GM19351 (cell line): ENCODE results near the gene SSC5D.

Experiments
- ATAC-seq: cut with Tn5 transposase; IDR thresholded peaks from one replicate; pipeline ENCODE4 v1.9.1; 2021; ENCODE audit warnings: mild to moderate bottlenecking, moderate library complexity; ENCODE audit not compliant: unreplicated experiment

The SSC5D gene

GRCh38 chr19:55454787-55455243 lies 33.4 kb upstream of the SSC5D start:
- no peak for ATAC-seq

DNA sequence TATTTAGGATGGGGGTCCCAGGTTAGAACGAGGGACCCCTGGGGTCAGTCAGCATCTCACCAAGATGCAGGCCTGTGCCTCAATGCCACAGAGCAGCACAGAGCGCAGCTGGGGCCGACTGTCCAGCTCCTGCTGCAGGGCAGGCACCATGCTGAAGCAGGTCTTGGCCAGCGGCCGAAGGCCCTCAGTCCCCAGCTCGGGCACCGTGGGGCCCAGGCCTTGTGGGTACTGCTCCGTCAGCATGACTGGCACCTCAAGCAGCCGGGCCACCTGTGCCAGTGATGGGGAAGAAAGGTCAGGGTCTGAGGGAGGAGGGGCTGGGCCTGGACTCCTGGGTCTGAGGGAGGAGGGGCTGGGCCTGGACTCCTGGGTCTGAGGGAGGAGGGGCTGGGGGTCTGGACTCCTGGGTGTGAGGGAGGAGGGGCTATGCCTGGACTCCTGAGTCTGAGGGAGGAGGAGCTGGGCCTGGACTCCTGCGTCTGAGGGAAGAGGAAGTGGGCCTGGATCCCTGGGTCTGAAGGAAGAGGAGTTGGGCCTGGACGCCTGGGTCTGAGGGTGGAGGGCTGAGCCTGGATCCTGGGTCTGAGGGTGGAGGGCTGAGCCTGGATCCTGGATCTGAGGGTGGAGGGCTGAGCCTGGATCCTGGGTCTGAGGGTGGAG lies 32.5 kb upstream of the SSC5D start:
- ATAC-seq = no peak

DNA sequence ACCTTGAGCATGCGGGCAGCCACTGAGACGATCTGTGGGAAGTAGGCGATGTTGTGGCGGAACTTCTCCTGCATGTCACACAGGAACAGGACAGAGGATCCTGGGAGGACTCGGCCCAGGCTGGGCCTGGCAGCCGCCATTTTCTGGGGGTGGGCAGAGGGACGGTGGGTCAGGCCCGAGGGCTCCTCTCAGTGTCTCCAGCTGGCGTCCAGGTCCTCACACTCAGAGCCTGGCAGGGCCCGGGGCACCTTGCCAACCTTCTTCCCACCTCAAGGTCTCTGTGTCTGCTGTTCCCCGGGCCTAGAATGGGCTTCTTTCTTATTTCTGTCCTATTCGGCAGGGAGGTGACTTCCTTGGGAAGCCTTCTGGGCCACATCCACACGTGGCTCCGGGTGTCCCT lies 31.9 kb upstream of the SSC5D start:
- no peak for ATAC-seq

DNA sequence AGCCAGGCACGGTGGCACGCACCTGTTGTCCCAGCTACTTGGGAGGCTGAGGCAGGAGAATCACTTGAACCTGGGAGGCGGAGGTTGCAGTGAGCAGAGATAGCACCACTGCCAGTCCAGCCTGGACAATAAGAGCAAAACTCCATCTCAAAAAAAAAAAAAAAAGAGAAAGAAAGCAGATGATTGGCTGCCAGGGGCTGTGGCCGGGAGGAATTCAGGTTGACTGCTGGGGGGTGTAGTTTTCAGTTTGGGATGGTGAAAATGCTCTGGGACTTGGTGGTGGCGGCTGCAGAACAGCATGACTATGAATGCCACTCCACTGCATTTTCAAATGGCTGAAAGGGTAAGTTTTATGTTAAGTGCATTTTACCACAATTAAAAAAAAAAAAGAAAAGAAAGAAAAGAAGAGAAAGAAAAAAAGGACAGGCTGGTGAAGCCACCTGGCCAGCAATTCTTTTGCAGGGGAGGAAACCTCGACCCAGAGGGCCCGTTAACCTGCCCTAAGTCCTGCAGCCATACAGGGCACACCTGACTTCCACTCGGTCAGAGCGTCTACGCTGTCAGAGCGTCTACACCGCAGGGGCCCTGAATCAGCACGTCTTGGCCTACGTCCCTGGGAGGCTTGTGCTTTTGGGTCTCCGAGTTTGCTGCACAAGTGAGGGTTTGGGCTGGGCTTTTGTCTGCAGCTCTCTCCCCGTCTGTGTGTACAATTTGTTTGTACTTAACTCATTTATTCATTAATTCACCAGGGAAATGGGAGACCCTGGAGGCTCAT lies 30.4 kb upstream of the SSC5D start:
- ATAC-seq = no peak

DNA sequence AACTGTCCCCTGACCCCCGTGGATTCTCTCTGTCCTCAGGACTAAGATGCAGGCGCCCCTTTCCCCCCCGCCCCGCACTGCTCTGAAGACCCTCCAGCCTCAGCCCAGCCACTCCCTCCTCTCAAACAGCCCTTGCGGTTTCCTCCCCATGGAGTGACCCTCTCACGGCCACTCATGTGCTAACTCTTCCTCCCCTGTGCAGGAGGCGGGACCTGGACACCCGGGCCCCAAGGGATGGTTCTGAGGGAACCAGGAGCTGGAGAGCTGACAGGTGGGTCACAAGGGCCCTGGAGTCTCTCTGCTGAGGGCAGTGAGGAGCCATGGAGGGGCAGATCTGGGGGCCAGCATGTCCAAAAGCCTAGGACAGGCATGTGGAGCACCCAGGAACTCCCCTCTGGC lies 28.7 kb upstream of the SSC5D start:
- no peak for ATAC-seq

DNA sequence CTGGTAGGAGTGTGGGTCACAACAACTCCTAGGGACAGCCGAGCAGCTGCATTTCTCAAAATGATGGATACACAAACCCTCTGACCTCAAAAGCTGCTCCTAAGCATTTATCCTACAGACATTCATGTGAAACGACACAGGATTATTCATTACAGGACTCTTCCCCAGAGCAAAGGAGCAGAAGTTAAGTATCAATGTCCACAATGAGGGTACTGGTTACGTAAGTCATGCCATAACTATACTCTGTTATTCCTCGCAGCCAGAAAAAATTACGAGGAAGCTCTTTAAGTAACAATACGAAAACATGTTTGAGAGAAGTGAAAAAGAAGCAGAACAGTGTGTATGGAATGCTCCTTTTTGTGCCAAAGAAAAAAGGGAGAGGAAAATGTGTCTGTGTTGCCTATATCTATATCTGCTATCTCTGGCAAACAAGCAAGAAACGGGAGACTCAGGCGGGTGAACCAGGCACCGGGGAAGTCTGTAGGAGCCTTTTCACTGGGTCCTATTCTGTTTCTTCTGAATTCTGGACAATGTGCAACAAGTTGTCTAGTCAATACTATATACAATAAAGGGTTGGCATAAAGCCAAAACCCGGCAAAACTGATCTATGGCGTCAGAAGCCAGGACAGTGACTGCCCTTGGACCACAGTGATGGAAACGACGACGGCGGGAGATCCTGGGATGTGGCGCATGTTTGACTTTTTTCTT lies 28.1 kb upstream of the SSC5D start:
- no peak for ATAC-seq

- ATAC-seq = no peak
These were observed 27.5 kb upstream of the SSC5D start for GRCh38 chr19:55460670-55461258.

DNA sequence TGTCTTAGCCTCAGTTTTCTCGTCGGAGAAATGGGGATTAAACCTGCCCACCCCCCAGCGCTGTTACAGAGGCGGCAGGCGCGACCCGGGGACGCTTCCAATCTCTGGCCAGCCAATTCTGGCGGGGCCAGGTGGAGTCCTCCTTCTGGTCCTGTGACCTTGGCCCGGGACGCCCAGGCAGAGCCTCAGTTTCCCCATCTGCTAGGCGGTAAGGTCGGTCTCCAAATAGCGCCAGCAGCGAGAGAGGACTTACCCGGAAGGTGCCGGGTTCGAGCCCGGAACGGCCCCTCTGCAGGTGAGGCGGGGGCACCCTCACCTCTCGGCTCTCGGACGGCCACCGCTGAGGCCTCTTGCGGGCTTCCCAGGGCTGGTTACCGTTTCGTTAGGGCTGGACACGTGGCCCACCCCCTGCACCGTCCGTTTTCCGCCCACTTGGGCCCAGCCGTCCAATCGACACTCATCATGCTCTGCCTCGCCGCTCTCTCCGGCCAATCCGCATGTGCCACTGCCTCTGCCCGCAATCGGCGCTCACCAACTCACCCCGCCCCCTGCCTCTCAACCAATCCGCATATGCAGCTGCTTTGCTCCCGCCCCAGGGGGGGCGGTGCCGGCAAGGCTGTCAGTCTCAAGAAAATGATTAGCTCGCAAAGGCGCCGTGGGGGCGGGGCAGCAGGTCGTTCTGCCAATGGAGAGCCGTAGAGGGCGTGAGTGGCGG lies 26.8 kb upstream of the SSC5D start, which contains the start of gene ISOC2:
ISOC2 (minus strand) TSS at position 384 of the 715 bp plus-strand sequence. CDS start 5,156 bp downstream, outside the sequence.
- ATAC-seq = peak; percentile 91

DNA sequence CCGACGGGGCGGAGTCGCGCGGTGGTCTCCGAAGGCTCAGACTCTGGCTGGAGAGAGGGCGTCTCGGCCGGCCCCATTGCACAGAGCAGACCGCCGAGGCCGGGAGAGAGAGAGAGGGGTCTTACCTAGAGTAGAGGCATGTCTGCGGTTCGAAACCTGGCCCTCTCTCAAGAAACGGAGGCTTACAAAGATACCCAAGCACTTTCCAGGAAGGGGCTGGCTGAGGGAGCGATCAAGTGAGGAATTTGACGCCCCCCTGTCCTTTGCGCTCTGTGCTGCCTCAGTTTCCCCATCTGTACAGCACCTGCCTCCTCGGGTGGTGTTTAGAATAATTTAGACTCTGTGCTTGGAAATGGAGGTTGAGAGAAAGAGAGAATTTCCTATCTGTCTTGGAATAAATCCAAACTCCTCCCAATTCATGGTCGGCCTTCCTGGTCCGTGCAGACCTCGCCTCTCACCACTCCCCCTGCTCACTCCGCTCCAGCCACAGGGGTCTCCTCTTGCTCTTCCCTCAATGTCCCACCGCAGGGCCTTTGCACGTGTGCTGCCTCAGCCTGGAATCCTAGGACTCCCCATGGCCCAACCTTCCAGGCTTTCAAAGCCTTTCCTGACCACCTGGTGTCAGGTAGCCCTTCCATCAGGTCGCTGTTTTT lies 26.1 kb upstream of the SSC5D start:
- no peak for ATAC-seq

DNA sequence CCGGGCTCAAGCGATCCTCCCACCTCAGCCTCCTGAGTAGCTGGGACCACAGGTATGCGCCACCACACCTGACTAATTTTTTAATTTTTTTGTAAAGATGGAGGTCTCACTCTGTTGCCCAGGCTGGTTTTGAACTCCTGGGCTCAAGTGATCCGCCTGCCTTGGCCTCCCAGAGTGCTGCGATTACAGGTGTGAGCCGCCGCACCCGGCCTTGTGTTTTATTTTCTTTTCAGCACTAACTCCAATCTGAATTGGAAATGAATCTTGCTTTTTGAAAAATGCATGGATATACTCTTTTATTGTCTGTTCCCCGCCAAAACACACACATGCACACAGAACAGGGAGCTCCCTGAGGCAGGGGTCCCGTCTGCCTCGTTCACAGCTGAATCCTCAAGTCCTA lies 25.5 kb upstream of the SSC5D start:
- no peak for ATAC-seq

- ATAC-seq = no peak
These were observed 24.6 kb upstream of the SSC5D start for GRCh38 chr19:55463583-55464031.

- no peak for ATAC-seq
These were observed 24.1 kb upstream of the SSC5D start for GRCh38 chr19:55464039-55464661.

DNA sequence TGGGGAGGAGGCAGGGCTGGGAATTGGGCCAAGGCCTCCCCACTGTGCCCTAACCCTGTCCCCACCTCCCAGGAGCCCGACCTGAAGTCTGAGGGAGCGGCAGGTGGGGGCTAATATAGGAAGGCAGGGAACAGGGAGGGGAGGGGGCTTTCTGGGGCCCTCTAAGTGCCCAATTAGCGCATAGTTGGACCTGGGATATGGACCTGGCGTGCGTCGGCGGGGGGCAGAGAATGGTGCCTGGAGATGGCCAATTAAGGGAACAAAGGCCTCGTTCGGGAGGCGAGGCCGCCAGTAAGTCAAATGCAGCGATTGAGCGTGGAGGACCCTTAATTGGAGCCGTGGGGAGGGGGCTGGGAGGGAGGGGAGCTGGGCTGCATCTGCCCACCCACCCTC lies 23.6 kb upstream of the SSC5D start, which contains the start of gene C19orf85:
C19orf85 (minus strand) TSS at position 90 of the 393 bp plus-strand sequence. CDS start 197 bp downstream, outside the sequence.
- no peak for ATAC-seq

DNA sequence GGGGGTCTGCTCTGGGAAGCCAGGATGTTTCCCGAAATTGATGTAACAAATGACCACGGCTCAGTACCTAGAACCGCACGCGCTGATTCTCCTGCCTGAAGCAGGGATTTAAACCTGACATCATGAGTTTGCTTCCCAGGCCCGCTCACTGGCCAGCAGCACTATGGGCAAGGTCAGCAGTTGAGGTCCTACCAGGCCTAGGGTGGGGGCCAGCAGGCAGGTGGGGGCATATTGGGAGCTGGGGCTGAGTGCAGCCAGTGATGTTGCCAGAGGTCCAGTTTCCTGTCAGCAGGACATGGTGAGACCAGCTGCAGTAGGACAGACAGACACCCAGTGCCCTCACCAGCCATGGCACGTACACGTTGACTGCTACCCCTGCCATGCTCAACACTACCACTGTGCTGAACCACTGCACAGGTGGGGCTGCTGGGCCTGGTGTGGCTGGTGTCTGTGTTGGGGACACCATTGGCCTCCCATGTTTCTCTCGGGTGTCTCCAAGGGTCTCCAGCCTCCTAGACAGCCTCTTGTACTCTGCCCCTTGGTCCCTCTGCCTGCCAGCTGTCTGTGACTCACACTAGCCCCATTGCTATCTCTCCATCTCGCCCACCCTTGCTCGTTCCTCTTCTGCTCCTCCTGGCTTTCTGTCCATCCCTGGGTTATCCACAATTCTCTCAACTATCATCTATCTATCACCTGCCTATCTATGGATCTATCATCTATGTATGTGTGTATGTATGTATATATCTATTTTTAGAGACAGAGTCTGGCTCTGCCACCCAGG lies 22.6 kb upstream of the SSC5D start:
- ATAC-seq = no peak

- no peak for ATAC-seq
These were observed 22.0 kb upstream of the SSC5D start for GRCh38 chr19:55466241-55466614.

DNA sequence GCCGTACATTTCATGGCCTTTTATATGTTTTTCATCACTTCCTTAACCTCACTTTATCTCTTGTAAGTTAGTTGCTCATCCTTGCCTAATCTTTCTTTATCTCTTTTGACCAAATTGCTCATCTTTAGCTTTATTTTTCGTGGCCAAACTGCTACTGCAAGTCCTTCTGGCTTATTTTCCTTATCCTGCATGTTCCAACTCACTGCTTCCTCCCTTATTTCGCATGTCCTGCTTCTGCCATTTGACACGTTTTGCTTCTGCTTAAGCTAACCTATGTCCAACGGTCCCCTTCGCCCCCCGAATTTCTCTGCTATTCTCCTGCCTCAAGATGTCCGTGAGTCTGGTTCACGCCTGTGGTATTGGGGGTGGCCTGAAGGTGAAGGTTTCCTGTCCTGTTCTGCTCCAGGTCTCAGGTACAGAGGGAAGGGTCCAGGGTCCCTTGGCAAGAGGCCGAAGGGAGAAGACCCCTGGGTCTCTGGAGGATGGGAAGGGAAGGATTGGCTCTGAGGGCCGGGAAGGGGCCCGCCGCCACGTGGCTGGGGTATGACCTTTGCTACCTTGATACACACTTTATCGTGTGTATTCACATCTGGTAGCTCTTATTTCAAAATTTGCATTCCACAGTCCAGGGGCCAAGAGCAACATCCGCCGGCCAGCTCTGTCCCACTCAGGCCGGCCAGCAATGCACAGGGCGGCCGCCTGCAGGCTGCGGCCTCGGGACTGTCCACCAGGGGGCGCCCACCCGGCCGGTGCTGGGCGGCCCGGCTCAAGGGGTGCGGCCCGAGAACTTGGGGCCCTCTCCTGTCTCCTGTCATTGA lies 20.8 kb upstream of the SSC5D start:
- peak; percentile 47 for ATAC-seq

DNA sequence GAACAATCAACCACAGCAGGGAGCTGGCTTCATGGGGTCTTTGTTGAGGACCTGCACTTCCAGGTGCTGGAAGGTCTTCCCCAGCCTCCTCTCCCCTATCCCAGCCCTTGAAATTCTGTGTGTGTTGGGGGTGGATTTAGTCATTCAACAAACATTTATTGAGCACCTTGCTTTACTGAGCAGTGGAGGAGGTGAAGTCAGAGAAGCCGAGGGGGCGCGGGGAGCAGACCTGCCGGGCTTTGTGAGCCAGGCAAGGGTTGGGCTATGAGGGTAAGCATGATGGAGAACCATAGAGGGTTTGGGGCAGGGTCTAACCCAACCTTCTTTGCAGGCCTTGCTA lies 20.2 kb upstream of the SSC5D start:
- ATAC-seq = no peak

GRCh38 chr19:55471266-55471665 lies 17.0 kb upstream of the SSC5D start:
- no peak for ATAC-seq
